ENCODE measurements around the gene PATL2.

- no peak for TF ChIP-seq CTCF (IDR thresholded peaks at IDR 0.05)
- TF ChIP-seq POLR2A (IDR thresholded peaks at IDR 0.05): no peak
Measured at GRCh38 chr15:44695294-44695693, 15.8 kb downstream of the PATL2 start.

Data from right lobe of liver (tissue), 4 donors.